ENCODE results near the gene TTF1.

TTF1 gene

DNA sequence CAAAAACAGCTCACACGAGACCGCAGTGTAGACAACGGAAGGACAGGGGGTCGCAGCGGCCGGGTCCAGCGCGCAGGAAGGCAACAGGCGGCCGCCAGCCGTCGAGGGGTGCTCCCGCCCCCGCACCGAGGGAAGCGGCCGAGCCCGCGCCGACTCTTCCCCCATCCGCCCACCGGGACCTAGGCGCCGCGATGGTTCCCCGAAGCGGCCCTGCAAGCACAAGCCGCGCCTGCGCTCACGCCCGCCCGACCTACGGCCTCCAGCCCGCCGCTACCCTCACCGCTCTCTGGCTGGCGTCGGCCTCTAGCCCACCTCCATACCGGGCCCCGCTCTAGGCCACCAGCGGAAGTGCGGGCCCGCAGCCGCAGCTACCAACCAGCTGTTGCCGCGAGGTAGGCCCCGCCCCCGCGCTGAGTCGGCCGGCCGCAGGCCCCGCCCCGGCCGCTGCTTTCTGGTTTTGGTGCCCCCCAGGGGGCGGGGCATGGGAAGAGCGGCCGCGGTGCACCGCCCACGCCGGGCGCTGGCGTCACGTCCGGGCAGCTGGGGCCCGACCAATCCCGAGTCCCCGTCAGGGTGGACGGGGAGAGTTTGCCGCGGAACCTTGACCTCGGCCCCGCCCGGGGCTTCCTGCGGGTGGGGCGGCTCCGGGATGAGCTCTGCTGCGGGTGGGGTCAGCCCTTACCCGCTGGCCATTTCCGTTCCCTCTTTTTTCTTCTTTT is 51.8 kb downstream of the TTF1 start, which contains the start of gene SETX:
Gene SETX, minus strand, starts transcription at position 350 of the 719 bp plus-strand sequence. CDS start 5,558 bp downstream, outside the sequence.
- DNase-seq (ENCODE audit: low read depth, low spot score), result peak; percentile 57
- CTCF ChIA-PET, result interaction anchor here (1.1 to 3.4 kb wide), 2 partner anchors 39 to 85 kb away, joined by 3 to 17 read pairs; no protein-coding TSS in a partner anchor
- H3K4me3 ChIP-seq (ENCODE audit: low read depth, low read length), result peak within 1 kb of the TSS; percentile 82
- no peak for TF ChIP-seq CTCF (IDR thresholded peaks at IDR 0.05; ENCODE audit: insufficient read depth, low read length, missing control alignments)
- POLR2A ChIA-PET, result interaction anchor here (0.8 to 1.3 kb wide), 4 partner anchors 9 to 590 kb away, joined by 3 to 6 read pairs (median 4); no protein-coding TSS in a partner anchor

- DNase-seq (ENCODE audit: low read depth, low spot score), result no peak
- no peak overlapping the region for H3K4me3 ChIP-seq (ENCODE audit: low read depth, low read length)
- TF ChIP-seq CTCF (IDR thresholded peaks at IDR 0.05; ENCODE audit: insufficient read depth, low read length, missing control alignments), result no peak
- ChIA-PET POLR2A (no interaction called here), CTCF (interaction anchor here (3.4 kb wide), 1 partner anchor 82 kb away, joined by 17 read pairs; no protein-coding TSS in a partner anchor)
These were observed 55.1 kb downstream of the TTF1 start for GRCh38 chr9:132351404-132352045.

GRCh38 chr9:132350861-132351315 is 55.8 kb downstream of the TTF1 start:
- DNase-seq (ENCODE audit: low read depth, low spot score), result no peak
- H3K4me3 ChIP-seq (ENCODE audit: low read depth, low read length), result no peak overlapping the region
- no peak for TF ChIP-seq CTCF (IDR thresholded peaks at IDR 0.05; ENCODE audit: insufficient read depth, low read length, missing control alignments)
- POLR2A ChIA-PET, result no interaction called here
- CTCF ChIA-PET, result interaction anchor here (3.4 kb wide), 1 partner anchor 81 kb away, joined by 17 read pairs; no protein-coding TSS in a partner anchor

- DNase-seq (ENCODE audit: low read depth, low spot score), result no peak
- CTCF ChIA-PET, result interaction anchor here (1.3 kb wide), 1 partner anchor 41 kb away, joined by 3 read pairs; no protein-coding TSS in a partner anchor
- H3K4me3 ChIP-seq (ENCODE audit: low read depth, low read length), result no peak overlapping the region
- POLR2A ChIA-PET, result no interaction called here
- no peak for TF ChIP-seq CTCF (IDR thresholded peaks at IDR 0.05; ENCODE audit: insufficient read depth, low read length, missing control alignments)
These were observed 58.0 kb downstream of the TTF1 start for GRCh38 chr9:132348676-132349075.

- no peak for DNase-seq (ENCODE audit: low read depth, low spot score)
- ChIA-PET CTCF (interaction anchor here (1.0 kb wide), 1 partner anchor 583 kb away, joined by 3 read pairs; no protein-coding TSS in a partner anchor), POLR2A (interaction anchor here (1.9 kb wide), 1 partner anchor 9 kb away, joined by 6 read pairs; the partner anchor contains the start of gene SETX)
- TF ChIP-seq CTCF (IDR thresholded peaks at IDR 0.05; ENCODE audit: insufficient read depth, low read length, missing control alignments), result no peak
- no peak overlapping the region for H3K4me3 ChIP-seq (ENCODE audit: low read depth, low read length)
These were observed 60.5 kb downstream of the TTF1 start for GRCh38 chr9:132346177-132346576.
